HG03457 (cell line): ENCODE results near the gene SLC25A21.
"Not testable (repeated sequence)": the region's sequence is repeated elsewhere in the genome, so short reads cannot be mapped to it uniquely, and the experiment has no call there.

Experiments used
- ATAC-seq: cut with Tn5 transposase; IDR thresholded peaks from one replicate; pipeline ENCODE4 v1.9.1; 2021; ENCODE audit warnings: moderate number of reproducible peaks; ENCODE audit not compliant: unreplicated experiment

SLC25A21 gene

GRCh38 chr14:37187294-37187693 lies 14.9 kb upstream of the SLC25A21 start:
- ATAC-seq = no peak

- no peak for ATAC-seq
Measured at GRCh38 chr14:37186865-37187264, 14.5 kb upstream of the SLC25A21 start.

- no peak for ATAC-seq
Measured at GRCh38 chr14:37185670-37186069, 13.3 kb upstream of the SLC25A21 start.

DNA sequence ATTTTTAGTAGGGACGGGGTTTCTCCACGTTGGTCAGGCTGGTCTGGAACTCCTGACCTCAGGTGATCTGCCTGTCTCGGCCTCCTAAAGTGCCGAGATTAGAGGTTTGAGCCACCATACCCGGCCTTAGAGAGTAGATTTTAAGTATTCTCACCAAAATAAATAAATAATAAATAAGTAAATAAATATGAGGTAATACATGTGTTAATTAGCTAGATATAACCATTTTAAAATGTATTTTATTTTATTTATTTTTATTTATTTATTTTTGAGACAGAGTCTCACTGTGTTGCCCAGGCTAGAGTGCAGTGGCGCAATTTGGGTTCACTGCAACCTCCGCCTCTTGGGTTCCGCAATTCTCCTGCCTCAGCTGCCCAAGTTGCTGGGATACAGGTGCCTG lies 12.1 kb upstream of the SLC25A21 start:
- ATAC-seq = not testable (repeated sequence)

DNA sequence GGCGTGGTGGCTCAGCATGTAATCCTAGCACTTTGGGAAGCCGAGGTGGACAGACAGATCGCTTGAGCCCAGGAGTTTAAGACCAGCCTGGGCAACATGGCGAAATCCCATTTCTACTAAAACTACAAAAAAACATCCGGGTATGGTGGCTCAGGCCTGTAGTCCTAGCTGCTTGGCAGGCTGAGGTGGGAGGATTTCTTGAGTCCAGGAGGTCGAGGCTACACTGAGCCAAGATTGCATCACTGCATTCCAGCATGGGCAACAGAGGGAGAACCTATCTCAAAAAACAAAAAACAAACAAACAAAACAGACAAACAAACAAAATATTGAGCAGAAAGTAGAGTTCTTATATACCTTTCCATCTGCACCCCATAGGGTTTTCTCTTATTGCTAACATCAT lies 9.0 kb upstream of the SLC25A21 start:
- ATAC-seq = no peak

DNA sequence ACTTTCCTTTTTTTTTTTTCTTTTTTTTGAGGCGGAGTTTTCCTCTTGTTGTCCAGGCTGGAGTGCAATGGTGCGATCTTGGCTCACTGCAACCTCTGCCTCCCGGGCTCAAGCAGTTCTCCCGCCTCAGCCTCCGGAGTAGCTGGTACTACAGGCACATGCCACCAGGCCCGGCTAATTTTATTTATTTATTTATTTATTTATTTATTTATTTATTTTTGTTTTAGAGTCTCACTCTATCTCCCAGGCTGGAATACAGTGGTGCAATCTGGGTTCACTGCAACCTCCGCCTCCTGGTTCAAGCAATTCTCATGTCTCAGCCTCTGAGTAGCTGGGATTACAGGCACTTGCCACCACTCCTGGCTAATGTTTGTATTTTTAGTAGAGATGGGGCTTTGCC lies 8.5 kb upstream of the SLC25A21 start:
- not testable (repeated sequence) for ATAC-seq

DNA sequence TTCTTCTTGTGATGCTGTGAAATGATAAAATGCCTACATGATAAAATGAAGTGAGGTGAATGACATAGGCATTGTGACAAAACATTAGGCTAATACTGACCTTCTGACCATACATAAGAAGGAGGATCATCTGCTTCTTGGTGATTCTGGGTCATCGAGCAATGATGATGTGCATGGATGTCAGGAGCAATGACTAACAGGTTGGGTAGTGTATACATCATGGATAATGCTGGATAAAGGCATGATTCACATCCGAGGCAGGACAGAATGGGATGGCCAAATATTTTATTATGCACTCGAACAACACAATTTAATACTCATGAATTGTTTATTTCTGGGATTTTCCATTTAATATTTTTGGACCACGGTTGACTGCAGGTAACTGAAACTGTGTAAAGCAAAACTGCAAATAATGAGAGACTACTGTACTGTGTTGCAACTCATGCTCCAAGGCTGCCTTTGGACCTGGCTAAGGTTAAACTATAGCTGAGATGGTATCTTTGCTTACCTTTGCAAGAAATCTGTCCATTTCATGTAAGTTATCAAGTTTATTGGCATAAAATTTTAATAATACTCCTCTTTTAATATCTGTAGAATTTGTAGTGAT lies 7.6 kb upstream of the SLC25A21 start:
- no peak for ATAC-seq

- no peak for ATAC-seq
Measured at GRCh38 chr14:37172936-37173614, 669 bp upstream of the SLC25A21 start.

GRCh38 chr14:37171678-37172023 lies 755 bp downstream of the SLC25A21 start:
- no peak for ATAC-seq

DNA sequence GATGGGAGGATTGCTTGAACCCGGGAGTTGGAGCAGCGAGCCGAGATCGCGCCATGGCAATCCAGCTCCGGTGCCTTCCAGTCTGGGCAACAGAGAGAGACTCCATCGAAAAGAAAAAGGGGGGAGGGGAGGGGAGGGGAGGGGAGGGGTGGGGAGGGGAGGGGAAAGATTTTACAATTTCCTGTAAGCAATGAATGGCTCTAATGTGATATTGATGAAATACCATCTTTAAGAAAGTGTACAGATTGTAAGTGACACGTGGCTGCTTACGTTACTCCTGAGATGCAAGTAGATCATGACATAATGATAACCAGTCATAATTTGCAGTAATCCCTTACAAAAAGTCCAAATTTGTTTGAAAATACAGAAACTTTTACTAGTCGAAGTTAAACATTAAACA lies 1.4 kb downstream of the SLC25A21 start:
- no peak for ATAC-seq

GRCh38 chr14:37170237-37170636 lies 2.2 kb downstream of the SLC25A21 start:
- no peak for ATAC-seq

GRCh38 chr14:37168721-37169120 lies 3.7 kb downstream of the SLC25A21 start:
- no peak for ATAC-seq

GRCh38 chr14:37167151-37168047 lies 5.0 kb downstream of the SLC25A21 start:
- ATAC-seq = no peak

- no peak for ATAC-seq
Measured at GRCh38 chr14:37165794-37166193, 6.6 kb downstream of the SLC25A21 start.

DNA sequence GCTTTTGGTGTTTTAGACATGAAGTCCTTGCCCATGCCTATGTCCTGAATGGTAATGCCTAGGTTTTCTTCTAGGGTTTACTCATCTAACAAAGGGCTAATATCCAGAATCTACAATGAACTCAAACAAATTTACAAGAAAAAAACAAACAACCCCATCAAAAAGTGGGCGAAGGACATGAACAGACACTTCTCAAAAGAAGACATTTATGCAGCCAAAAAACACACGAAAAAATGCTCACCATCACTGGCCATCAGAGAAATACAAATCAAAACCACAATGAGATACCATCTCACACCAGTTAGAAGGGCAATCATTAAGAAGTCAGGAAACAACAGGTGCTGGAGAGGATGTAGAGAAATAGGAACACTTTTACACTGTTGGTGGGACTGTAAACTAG lies 10.1 kb downstream of the SLC25A21 start:
- not testable (repeated sequence) for ATAC-seq

DNA sequence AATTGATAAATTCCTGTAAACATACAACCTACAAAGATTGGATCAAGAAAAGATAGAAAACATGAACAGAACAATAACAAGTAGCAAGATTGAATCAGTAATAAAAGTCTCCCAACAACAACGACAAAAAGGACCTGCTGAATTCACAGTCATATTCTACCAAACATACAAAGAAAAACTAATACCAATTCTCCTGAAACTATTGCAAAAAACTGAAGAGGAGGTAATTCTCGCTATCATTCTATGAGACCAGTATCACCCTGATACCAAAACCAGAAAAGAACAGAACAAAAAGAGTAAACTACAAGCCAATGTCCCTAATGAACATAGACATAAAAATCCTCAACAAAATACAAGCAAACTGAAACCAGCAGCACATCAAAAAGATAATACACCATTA lies 14.4 kb downstream of the SLC25A21 start:
- ATAC-seq = no peak

DNA sequence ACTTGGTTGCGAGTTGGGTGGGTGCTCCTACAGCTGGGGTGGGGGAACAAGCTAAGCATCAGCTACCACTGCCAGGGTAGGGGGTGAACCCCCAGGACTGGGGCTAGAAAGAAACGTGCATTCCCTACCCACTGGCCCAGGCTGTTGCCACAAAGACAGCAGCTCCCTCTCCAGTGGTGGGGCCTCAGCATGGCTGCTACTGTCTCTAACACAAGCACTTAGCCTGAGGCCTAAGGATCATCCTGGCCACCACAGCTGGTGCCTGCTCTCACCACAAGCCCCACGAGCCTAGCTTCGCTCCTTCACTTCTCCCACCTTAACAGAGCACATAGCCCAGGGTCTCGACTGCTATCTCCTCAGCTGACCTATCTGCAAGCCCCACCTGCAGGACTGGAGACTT lies 18.9 kb downstream of the SLC25A21 start:
- ATAC-seq = no peak

DNA sequence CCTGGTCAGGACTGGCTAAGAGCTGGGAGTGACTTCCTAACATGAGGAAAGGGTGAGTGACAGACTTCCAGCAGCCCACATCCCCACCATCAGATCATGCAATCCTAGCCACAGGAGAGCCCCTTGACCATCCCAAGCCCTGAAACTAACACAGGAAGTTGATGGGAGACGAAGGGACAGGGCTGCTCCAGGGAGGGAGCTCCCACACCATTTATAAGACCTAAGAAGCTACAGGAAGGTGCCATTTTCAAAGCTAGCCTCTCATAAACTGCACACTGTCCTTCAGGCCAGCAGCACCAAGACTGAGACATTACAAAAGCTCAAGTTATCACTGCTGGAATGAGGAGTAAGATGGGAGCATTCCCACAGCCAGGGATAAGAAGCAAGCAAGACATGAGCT lies 19.4 kb downstream of the SLC25A21 start:
- ATAC-seq = no peak

DNA sequence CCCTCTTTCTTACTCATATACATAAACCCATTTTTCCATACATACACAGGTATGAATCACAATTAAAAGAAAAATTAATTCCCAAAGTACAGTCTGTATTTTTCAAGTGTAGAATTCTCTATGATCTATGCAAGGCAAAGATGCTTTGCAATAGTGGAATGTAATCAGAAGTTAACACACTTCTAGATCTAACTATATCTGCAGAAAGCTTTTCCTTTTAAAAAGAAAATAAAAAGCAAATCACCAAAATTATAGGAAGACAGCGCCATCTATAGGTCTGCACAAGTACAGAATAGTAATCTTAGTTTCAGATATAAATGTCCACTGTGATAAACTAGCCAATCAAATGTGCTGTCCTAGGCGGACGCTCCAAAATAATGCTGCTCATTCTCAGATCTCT lies 22.0 kb downstream of the SLC25A21 start:
- ATAC-seq = no peak

DNA sequence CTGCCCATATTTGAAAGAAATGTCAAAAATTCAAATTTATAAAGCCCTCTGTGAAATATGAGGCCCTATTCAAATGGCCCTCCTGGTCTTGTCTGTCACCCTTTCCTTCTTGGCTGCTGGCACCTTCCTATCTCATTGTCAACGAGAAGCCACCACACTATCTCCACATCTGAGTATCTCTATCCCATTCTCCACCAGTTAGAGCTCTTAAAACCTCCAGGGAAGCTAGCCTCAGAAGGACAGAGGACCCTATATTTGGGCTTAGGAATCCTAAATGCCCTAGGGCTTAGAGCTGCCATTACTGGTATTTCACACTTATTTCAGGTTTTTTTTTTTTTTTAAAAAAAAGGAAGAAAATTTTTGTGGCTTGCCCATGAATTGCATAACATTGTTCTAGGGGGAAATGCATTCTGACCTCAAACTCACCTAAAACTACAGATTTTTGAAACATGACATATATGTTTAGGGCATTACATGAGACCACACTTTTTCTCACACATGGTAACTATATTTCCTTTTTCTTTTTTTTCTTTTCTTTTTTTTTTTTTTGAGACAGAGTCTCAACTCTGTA lies 25.0 kb downstream of the SLC25A21 start:
- ATAC-seq = no peak

DNA sequence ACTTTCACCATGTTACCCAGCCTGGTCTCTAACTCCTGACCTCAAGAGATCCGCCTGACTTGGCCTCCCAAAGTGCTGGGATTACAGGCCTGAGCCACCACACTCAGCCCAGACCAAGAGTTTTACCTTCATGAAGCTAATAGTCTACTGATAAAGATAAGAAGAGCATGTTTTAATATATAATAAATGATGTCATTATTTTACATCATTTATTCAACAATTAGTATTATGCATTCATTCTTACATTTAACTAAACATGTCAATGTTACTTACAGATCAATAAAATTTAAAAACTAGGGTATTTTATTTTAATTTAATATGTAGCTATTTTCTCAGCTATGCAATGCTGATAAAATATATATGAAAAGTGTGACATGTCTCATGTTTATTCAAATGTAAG lies 26.0 kb downstream of the SLC25A21 start:
- ATAC-seq = not testable (repeated sequence)

GRCh38 chr14:37145395-37145794 lies 27.0 kb downstream of the SLC25A21 start:
- ATAC-seq = no peak
